ENCODE data around the gene NR6A1. TPM values are rescaled to one million over a fixed set of nuclear protein-coding genes. Genes with fewer than 3 reads are reported as not detected.

Gene NR6A1
- polyA plus RNA-seq, 1 experiment: 0.25 TPM

DNA sequence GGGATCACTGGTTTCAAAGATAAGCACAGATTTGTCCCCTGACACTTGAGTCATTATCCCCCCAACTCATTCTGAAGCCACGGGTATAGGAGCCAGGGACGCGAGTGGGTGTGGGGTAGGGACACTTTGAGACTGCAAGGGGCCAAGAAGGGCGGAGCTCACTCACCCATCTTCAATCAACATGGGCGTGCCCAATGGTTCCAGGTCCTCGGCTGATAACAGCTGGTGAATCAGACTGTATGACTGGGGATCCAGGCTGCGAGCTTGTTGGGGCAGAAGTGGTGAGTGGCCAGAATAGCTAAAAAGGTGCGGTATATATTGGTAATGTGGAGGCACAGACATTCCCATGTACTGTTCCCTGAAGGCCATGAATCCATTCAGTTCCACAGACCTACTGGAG lies 233.2 kb downstream of the NR6A1 start:
- Histone ChIP-seq H3K27me3 (ENCODE audit: control insufficient read depth, insufficient read depth, low read length) (peaks cover 4% of the 10 kb centered on the region), H3K36me3 (ENCODE audit: control insufficient read depth, insufficient read depth, low read length) (no peaks in the 10 kb centered on the region), H3K4me3 (ENCODE audit: low read depth, low read length) (no peak overlapping the region)
- TF ChIP-seq CTCF (IDR thresholded peaks at IDR 0.05; ENCODE audit: insufficient read depth, low read depth, low read length): no peak
- ChIA-PET CTCF (interaction anchor here (1.0 to 8.6 kb wide), 14 partner anchors 8 to 412 kb away, joined by 3 to 130 read pairs (median 8); partner anchors contain the start of gene PSMB7), POLR2A (no interaction called here)
- DNase-seq (ENCODE audit: low read depth): no peak

GRCh38 chr9:124535846-124536245 lies 235.3 kb downstream of the NR6A1 start:
- Histone ChIP-seq H3K4me3 (ENCODE audit: low read depth, low read length) (no peak overlapping the region), H3K27me3 (ENCODE audit: control insufficient read depth, insufficient read depth, low read length) (peaks cover 2% of the 10 kb centered on the region), H3K36me3 (ENCODE audit: control insufficient read depth, insufficient read depth, low read length) (no peaks in the 10 kb centered on the region)
- no peak for DNase-seq (ENCODE audit: low read depth)
- ChIA-PET CTCF (interaction anchor here (0.9 to 8.6 kb wide), 13 partner anchors 9 to 409 kb away, joined by 3 to 130 read pairs (median 7); partner anchors contain the start of gene PSMB7), POLR2A (no interaction called here)
- TF ChIP-seq CTCF (IDR thresholded peaks at IDR 0.05; ENCODE audit: insufficient read depth, low read depth, low read length): no peak

DNA sequence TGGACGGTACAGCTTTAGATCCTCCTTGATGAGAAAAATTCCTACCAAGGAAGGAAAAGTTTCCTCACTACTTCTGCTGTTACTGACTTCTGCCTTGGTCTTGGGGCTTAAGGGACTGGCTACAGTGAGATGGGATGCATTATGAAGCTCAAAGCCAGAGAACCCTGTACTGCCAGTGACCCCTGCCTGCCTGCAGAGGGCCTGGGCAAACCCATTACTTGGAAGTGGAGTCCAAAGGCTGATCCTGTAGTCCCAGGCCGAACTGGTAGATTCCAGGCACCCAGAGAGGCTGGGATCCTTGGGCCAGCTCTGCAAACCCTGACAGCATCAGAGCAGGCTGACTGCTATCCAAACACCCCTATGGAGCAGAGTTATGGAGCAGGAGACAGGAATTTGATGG lies 238.2 kb downstream of the NR6A1 start:
- no peak overlapping the region for H3K4me3 ChIP-seq (ENCODE audit: low read depth, low read length)
- no peak for TF ChIP-seq CTCF (IDR thresholded peaks at IDR 0.05; ENCODE audit: insufficient read depth, low read depth, low read length)
- CTCF ChIA-PET: interaction anchor here (2.0 to 8.6 kb wide), 2 partner anchors 115 to 406 kb away, joined by 5 to 130 read pairs; partner anchors contain the start of gene PSMB7
- DNase-seq (ENCODE audit: low read depth): no peak
- H3K36me3 ChIP-seq (ENCODE audit: control insufficient read depth, insufficient read depth, low read length): no peaks in the 10 kb centered on the region
- POLR2A ChIA-PET: no interaction called here
- no peaks in the 10 kb centered on the region for H3K27me3 ChIP-seq (ENCODE audit: control insufficient read depth, insufficient read depth, low read length)

DNA sequence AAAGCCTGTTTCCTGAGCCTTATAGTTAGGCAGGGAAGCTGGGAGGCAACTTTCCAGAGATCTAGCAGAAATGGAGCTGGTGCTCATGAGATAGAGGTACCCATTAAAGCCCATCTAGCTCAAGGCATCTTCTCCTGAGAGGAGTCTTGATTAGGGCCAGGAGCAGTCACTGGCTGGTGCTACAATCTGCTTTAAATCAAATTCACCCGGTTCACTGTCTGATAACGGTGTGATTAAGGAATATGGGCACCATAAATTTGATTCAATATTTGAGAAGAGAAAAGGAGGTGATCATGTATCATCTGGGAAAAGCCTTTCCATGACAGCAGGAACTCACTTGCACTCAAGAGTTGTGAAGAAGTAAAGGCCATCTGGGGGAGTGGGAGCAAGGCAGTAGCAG lies 240.0 kb downstream of the NR6A1 start:
- no peak for TF ChIP-seq CTCF (IDR thresholded peaks at IDR 0.05; ENCODE audit: insufficient read depth, low read depth, low read length)
- no peak for DNase-seq (ENCODE audit: low read depth)
- H3K27me3 ChIP-seq (ENCODE audit: control insufficient read depth, insufficient read depth, low read length): no peaks in the 10 kb centered on the region
- H3K36me3 ChIP-seq (ENCODE audit: control insufficient read depth, insufficient read depth, low read length): no peaks in the 10 kb centered on the region
- H3K4me3 ChIP-seq (ENCODE audit: low read depth, low read length): no peak overlapping the region
- ChIA-PET CTCF (no interaction called here), POLR2A (no interaction called here)

DNA sequence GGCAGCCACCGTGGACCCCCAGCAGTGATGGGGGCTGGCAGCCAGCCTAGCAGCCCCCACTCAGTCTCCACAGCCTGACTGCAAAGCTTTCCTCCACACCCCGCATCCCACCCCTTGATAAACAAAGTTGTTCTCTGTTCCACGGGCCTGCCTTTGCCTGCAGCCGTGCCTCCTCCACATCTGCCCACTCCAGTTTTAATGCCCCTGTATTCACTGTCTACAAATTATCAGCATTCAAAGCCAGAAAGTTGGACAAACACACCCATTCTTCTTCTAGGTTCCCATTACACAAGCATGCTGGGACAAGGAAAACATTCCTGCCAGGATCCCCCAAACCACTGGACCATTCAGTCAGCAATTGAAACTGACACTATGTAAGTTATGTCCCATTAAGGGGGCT lies 240.9 kb downstream of the NR6A1 start:
- DNase-seq (ENCODE audit: low read depth): no peak
- H3K27me3 ChIP-seq (ENCODE audit: control insufficient read depth, insufficient read depth, low read length): no peaks in the 10 kb centered on the region
- no peak overlapping the region for H3K4me3 ChIP-seq (ENCODE audit: low read depth, low read length)
- ChIA-PET CTCF (no interaction called here), POLR2A (no interaction called here)
- H3K36me3 ChIP-seq (ENCODE audit: control insufficient read depth, insufficient read depth, low read length): no peaks in the 10 kb centered on the region
- no peak for TF ChIP-seq CTCF (IDR thresholded peaks at IDR 0.05; ENCODE audit: insufficient read depth, low read depth, low read length)

Measured in BJ (cell line).